ENCODE measurements around the gene AGTRAP.

AGTRAP gene

GRCh38 chr1:11735854-11736745, at the start of gene AGTRAP:
Gene AGTRAP (plus strand): TSS chr1:11736136. CDS start chr1:11736209, 73 bp downstream.
- DNase-seq (ENCODE audit: low spot score) = peak; percentile 90

GRCh38 chr1:11688506-11688905, 47.4 kb upstream of the AGTRAP start:
- no peak for DNase-seq (ENCODE audit: low spot score)

GRCh38 chr1:11690397-11691301, 45.3 kb upstream of the AGTRAP start:
- DNase-seq (ENCODE audit: low spot score) = no peak

DNA sequence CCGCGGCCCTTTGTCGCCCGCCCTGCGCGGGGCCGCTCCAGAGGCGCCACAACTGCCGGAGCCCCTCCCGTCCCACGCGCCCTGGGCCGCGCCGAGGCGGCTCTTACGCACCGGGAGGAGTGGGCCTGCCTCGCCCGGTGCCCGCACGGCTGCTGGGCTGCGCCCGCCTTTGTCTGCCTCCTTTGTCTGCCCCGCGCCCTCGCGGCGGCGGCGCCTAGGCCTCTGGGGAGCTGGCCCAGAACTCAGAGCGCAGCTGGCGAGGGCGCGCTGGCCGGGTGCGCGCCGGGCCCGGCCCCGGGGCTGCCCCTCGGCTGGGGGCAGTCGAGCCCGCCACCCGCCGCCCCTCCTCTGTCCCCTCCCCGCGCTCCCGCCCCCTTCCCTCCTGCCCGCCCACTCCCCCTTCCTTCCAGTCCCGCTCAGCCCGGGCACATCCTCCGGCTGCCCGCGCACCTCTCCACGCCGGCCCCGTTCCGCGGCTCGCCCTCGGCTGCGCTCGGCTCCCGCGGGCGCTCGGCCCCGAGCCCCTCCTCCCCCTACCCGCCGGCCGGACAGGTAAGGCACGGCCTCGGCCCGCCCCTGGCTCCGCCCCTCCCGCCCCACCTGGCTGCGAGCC, 44.5 kb upstream of the AGTRAP start, which contains the start of gene DRAXIN:
TSS of gene DRAXIN (plus strand) at position 409 of the 613 bp plus-strand sequence. CDS start 14,549 bp downstream, outside the sequence.
- no peak for DNase-seq (ENCODE audit: low spot score)

GRCh38 chr1:11691928-11692711, 43.8 kb upstream of the AGTRAP start:
- no peak for DNase-seq (ENCODE audit: low spot score)

DNA sequence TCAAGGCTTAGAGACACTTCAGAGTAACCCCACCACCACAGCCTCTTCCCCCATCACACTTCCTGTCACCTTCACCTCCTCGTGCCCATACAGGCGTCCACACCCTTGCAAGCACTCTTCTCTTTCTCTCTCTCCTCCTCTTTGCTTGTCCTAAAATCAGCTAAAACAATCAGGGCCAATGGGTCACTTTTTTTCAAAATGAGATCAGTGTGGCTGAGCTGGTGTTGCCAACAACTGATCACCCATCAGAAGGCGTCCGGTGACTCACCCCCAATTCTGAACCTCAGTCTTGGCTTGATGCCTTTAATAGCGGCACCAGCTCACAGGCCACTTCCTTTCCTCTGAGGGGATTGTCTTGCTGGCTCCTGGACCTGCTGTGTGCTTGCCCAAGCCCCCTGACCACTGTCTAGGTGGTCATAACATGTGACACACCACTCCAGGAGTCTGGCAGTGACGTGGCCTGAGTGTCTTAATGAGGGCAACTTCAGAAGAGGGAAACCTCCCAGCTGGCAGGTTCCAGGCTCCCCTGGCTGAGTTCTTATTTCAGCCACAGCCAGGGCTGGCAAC, 42.8 kb upstream of the AGTRAP start:
- peak; percentile 90 for DNase-seq (ENCODE audit: low spot score)

DNA sequence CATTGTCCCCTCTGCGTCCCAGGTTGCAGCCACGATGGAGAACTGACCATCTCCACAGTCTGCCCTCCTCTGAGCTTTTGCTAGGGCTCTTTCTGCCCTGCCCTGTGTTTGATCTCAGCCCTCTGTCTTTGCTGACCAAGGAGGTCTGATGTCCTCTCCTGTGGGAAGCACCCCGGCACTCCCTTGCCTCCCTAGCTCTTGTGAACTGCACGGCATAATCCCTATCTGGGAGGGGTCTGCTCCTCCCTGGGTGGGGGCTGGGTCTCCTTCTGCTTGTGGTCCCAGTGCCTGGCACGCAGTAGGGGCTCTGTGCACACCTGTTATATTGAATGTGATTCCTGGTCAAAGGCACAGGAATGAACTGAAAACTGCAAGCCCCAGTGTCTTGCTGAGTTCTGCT, 42.0 kb upstream of the AGTRAP start:
- DNase-seq (ENCODE audit: low spot score) = no peak

DNA sequence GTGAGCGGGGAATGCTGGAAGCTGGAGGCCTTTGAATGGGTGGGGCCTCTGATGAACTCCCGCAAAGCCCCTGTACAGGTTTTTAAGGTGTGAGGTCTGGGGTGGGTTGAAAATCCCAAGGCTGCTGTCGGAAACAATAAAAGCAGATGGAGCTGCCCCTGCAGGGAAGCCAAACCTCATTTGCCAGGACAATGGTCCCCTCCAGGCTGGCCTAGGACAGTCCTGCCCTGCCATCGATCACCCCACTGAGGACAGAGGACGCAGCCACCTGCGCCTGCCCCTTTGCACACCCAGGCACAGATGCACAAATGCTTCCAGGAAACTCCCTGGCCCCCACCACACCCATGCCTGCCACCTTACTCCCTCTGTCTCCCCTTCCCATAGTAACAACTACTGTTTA, 40.1 kb upstream of the AGTRAP start:
- DNase-seq (ENCODE audit: low spot score) = no peak

GRCh38 chr1:11697188-11697892, 38.6 kb upstream of the AGTRAP start:
- DNase-seq (ENCODE audit: low spot score) = no peak

GRCh38 chr1:11697893-11698210, 38.1 kb upstream of the AGTRAP start:
- DNase-seq (ENCODE audit: low spot score) = no peak

DNA sequence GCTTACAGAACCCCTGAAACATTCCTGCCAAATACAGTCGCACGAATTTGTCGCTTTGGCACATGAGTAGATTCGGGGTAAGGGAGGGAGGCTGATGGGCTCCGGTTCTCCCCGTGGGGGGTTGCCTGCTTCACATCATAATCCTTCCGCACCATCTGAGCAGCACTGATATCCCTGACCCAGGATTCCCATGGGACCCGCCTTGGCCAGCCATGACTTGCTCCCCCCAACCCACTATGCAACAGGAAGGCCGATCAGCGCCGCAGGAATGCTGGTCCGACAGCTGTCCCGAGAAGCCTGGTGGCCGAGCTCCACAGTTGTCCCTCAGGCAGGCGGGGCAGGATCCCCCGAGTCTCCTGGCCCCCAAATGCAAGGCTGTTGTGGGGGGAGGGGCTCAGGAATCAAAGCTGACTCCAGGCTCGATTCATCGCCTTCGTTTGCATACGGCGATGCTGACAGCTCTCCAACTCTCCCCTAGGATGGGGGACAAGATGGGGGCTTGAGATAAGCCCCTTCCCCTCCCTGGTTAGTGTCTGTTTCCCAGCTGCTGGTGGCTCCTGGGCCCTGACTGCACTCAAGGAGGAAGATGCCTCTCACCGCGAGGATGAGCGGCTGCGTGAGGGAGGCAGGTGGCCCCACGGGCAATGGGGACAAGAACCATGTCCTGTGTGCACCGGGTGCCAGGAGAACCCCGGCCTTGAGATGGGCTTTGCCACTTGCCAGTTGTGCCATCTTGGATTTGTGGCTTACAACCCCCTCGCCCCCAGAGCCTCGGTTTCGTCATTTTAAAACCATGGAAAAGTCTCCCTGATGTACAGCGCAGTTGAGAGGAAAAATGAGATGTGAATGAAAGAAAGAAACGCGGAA, 35.1 kb upstream of the AGTRAP start:
- DNase-seq (ENCODE audit: low spot score) = no peak

DNA sequence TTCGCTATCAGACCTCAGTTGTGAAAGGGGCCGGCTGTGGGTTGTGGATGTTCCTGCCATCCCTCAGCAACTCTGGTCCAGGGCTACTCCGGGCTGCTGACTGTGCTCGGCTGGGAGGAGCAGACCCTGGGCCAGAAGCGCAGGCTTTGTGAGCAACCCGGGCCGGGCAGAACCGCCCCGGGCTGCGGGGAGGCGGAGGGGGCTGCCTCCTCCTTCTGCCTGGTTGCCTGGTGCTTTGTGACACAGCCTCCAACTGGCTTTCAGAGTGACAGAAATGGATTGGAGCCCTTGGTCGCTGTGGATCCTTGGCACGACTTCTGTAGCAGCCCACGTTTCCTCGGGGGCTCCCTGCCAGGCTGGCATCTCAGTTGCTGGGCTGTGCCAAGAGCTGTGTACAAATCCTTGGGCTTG, 34.4 kb upstream of the AGTRAP start:
- no peak for DNase-seq (ENCODE audit: low spot score)

DNA sequence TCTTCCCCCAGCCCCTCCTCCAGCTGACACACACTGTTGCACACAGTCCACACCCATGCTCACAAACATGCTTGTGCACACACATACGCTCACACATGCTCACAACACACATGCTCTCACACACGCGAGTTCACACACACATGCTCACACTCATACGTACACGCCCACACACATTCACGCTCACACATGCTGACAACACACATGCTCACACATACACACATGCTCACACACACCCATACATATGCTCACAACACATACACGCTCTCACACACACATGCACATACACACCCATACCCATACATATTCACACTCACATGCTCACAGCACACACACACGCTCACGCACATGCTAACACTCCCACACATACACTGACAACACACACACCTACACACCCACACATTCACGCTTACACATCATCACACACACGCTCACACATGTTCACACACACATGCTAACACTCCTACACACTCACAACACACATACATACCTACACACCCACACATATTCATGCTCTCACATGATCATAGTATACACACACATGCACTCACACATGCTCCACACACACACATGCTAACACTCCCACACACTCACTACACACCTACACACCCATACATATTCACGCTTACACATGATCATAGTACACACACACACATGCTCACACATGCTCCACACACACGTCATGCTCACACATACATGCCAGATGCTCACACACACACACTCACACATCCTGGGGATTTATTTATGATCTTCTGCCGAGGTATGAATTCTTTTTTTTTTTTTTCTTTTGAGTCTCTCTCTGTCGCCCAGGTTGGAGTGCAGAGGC, 33.7 kb upstream of the AGTRAP start:
- DNase-seq (ENCODE audit: low spot score) = no peak

DNA sequence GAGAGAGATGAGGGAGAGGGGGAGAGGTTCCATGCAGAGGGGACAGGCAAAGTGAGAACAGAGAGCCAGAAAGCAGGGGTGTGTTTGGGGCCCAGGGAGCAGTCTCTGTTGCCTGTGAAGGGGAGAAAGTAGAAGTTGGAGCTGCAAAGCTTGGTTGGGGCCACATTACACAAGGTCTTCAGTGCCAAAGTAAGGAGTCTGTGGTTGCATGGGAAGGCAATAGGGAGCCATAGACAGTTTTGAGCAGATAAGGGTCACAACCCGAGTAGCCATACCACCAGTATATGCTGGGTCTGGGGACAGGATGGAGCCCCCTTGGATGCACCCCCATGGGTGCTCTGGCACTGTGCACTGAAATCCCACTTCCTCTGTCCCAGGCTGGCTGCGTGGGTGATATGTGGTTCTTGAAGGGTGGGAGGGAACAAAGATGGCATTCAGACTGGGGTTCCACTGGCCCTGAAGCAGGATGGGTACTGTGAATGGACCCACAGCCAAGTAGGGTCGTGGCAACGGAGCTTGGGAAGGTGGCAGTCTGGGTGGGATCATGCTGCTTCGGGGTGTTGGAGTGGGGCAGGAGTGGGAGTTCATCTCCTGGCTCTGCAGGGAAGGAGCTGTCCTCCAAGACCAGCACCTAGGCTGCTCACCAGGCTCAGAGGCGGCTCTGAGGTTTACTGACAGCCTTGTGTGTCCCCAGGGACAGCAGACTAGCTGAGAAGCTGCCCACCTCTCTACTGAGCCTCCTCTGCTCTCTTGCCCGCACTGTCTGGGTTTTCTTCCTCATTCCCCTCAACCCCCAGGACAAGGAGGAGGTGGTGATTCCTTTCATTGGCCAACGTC, 32.4 kb upstream of the AGTRAP start:
- DNase-seq (ENCODE audit: low spot score) = no peak

GRCh38 chr1:11704194-11704529, 31.8 kb upstream of the AGTRAP start:
- no peak for DNase-seq (ENCODE audit: low spot score)

GRCh38 chr1:11704691-11705475, 31.1 kb upstream of the AGTRAP start:
- no peak for DNase-seq (ENCODE audit: low spot score)

DNA sequence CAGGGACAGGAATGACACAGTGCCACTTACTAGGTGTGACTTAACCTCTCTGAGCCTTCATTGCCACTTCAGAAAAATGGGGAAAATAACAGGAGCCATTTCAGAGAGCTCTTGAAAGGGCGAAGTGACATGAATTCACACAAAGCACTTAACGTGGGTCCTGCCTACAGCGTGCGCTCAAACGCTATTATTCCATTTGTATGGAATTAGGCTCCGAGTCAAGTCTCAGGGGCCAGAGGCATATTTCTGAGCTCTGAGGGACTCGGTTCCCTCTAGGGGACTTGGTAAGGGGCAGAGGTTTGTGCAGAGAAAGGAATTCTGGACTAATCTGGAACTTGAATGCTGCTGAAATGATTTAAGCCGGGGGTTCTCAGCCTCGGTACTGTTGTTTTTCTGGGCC, 30.3 kb upstream of the AGTRAP start:
- DNase-seq (ENCODE audit: low spot score) = no peak

All from kidney tubule cell (primary cell).